Activated CD4-positive, alpha-beta T cell treated with anti-CD3 and anti-CD28 coated beads, Interleukin-2, amount 50 U/mL, for 16 hours (primary cell): ENCODE measurements around the gene RAMP3.

Experiments used
- DNase-seq: peaks from one replicate; pipeline ENCODE4 v3.0.0-alpha.2; 2020

The RAMP3 gene

DNA sequence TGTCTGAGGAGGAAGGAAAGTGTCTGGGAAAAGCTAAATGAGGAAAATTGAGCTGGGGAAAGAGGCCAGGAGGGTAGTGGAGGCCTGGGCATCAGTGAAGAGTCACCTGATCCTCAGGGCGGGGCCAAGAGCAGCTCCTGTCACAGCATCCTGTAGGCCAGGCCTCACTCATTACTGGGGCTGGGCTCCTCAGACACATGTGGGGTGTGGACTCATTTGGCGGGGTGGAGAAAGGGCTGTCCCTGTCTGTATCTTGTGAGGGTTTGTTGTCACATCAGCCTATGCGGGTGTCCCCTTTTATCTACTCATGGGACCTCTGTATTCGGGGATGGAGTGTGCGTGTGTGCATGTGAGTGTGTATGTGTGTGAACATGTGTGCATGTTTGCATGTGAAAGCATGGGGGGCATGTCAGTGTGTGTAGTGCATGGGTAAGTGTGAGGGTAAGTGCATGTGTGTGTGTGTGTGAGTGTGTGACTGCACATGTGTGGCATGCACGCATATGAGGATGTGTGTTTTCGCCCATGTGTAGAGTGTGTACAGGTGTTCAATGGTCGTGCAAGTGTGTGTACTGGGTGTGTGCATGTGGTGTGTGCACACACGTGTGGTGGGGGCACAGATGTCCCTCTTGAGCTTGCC is 67.8 kb downstream of the RAMP3 start:
- no peak for DNase-seq

DNA sequence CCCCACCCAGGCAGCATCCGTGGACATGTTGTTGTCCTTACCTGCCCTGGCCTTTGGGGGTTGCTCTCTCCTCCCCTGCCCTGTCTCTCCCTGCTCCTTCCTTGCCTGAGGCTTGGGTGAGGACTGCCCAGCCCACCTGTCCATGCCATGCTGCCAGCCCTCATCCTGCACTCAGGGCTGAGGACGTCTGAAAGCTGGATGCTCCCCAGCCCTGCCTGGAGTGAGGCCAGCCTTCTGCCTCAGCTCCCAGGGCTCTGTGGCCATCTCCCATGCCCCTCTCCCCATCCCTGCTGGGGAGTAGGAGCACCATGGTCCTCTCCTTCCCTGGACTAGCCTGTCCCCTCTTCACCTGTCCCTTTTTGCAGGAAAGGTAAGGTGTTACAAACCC is 68.4 kb downstream of the RAMP3 start:
- no peak for DNase-seq

DNA sequence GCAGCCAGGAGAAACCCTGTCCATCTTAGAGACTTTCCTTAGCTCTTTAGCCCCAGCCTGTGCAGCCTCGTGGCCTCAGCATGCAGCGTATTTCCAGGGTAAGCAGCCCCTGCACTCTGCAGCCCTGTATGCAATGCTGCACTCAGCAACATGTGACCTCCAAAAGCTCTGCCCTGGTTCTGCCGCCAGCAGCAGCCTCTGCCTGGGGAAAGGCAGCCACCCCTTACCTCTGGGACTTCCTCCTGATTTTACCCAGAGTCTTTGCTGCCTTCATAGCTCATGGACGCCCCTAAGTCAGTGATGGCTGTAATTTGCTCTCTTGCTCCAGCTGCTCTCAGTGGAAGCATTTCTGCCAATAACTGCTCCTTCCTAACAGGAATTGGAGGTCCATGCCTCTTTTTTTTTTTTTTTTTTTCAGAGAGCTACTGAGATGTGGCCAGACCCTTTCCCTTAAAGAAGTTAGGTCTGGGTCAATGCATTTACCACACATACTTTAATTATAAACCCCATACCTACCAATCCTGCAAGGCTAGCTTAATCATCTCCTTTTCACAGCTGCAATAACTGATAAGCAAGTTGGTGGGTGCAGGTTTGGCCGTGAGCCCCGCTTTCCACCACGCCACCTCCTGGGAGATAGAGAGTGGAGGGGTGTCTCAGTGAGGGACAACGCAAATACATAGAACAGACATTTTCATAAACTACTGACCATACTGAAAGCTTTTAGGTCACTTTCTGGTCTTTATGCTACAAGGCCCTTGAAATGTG is 71.7 kb downstream of the RAMP3 start:
- no peak for DNase-seq

DNA sequence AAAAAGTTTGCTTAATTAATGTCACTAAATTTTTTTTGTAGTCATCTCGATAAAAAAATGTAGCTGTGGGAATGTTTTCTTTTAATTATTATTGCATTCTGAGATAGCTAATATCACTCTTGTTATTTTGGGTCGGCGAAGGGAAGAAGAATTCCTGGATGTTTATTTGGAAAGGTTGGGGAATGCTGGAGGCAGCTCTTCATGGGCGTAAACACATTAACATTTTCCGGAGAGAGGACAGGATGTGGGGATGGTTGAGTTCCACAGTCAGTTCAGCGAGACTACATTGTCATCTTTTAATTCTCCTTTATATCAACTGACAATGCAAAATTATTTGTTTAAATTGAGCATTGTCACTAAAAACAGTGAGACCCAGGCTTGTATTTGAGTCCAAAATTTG is 72.5 kb downstream of the RAMP3 start:
- no peak for DNase-seq

DNA sequence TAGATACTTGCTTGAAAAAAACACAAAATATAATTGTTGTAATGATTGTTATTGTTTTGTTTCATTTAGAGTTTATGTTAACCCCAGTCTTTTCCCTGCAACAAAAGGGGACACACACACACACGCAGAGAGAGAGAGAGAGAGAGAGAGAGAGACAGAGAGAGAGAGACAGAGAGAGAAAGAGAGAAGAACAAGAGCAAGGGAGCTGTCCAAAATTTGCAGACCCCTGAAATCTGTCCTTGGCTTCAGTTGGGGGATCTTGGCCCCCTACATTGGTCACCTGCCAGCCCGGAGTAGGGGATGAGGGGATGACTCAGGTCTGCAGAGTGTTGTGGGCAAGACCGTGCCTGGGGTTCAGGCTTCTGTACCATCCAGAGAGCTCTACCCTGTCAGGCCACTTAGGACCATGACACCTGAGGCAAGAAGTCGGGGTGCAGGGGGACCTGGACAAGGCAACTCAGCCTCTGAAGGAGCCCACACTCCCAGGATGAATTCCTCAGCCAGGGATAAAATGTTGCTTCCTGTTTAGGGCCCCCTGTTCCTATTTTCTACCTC is 73.1 kb downstream of the RAMP3 start:
- no peak for DNase-seq

DNA sequence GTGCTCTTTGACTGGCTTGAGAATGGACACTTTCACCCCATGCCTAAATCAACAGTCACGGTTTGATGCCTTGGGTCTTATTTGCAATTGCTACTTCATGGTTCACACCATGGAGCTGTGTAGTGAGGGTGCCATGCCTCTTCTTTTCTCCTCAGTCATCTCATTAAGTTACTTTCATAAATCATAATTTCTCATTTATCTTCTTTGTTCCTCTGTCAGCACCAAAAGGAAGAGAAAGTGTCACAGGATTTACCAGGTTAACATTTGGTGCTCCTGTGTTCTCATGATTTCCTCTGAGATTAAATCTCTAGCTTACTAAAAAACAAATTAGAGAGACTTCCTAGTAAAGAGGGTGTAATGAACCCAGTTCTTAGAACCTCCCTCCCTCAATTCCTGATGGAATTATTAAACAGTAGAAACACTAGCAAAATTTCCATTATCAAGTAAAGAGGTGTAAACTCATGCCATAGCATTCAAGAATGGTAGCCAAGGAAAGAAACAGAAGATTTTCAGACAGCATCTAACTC is 75.7 kb downstream of the RAMP3 start:
- no peak for DNase-seq
